Progenitor cell of endocrine pancreas (in vitro differentiated cells): ENCODE results near the gene HEXD. TPM values are rescaled to one million over a fixed set of nuclear protein-coding genes. Genes with fewer than 3 reads are reported as not detected.

Experiments used
- DNase-seq: peaks from one replicate; pipeline ENCODE4 v3.0.0; 2021; ENCODE audit warnings: low spot score; ENCODE audit not compliant: unreplicated experiment
- H3K27ac Mint-ChIP-seq: 2 replicates; pipeline ENCODE4 v1.8.0; 2021; ENCODE audit warnings: mild to moderate bottlenecking, moderate library complexity, mixed read lengths
- H3K27me3 Mint-ChIP-seq: 2 replicates; pipeline ENCODE4 v1.8.0; 2021; ENCODE audit warnings: mixed read lengths
- H3K36me3 Mint-ChIP-seq: 2 replicates; pipeline ENCODE4 v1.8.0; 2022; ENCODE audit warnings: mixed read lengths; ENCODE audit not compliant: insufficient read depth
- H3K4me1 Mint-ChIP-seq: 2 replicates; pipeline ENCODE4 v1.8.0; 2021; ENCODE audit warnings: low read depth, mixed read lengths
- H3K4me3 Mint-ChIP-seq: 2 replicates; pipeline ENCODE4 v1.8.0; 2021; ENCODE audit warnings: low read depth, mild to moderate bottlenecking, moderate library complexity, mixed read lengths
- H3K9me3 Mint-ChIP-seq: 2 replicates; pipeline ENCODE4 v1.8.0; 2021; ENCODE audit warnings: low read depth, mixed read lengths
- CTCF ChIP-seq: fragments of 200-600 bp; sonication (generic); IDR thresholded peaks from one replicate; pipeline ENCODE4 v1.5.0; 2021; ENCODE audit warnings: antibody characterized with exemption, mild to moderate bottlenecking; ENCODE audit not compliant: unreplicated experiment
- total RNA-seq: library from RNA; stranded (reverse); gene quantifications from 2 replicates; pipeline ENCODE4 v1.2.1, GENCODE V29; 2021

Gene HEXD
- total RNA-seq, 1 donor from 2014 or later: 86.4 TPM

- peaks cover 8% of the 10 kb centered on the region for H3K27me3 Mint-ChIP-seq
- H3K4me3 Mint-ChIP-seq: no peak overlapping the region
- H3K36me3 Mint-ChIP-seq: no peaks in the 10 kb centered on the region
- no peaks in the 10 kb centered on the region for H3K4me1 Mint-ChIP-seq
- H3K27ac Mint-ChIP-seq: no peak overlapping the region
- DNase-seq: no peak
- H3K9me3 Mint-ChIP-seq: no peaks in the 10 kb centered on the region
- TF ChIP-seq CTCF: no peak
Observed at GRCh38 chr17:82386255-82386831, 31.8 kb upstream of the HEXD start.

- H3K27ac Mint-ChIP-seq: no peak overlapping the region
- no peaks in the 10 kb centered on the region for H3K9me3 Mint-ChIP-seq
- H3K4me3 Mint-ChIP-seq: no peak overlapping the region
- H3K27me3 Mint-ChIP-seq: peaks cover 4% of the 10 kb centered on the region
- no peak for DNase-seq
- H3K4me1 Mint-ChIP-seq: no peaks in the 10 kb centered on the region
- no peaks in the 10 kb centered on the region for H3K36me3 Mint-ChIP-seq
- TF ChIP-seq CTCF: no peak
Observed at GRCh38 chr17:82386881-82387704, 31.1 kb upstream of the HEXD start.

GRCh38 chr17:82387705-82388106 is 30.4 kb upstream of the HEXD start:
- no peak for DNase-seq
- TF ChIP-seq CTCF: no peak
- no peak overlapping the region for H3K27ac Mint-ChIP-seq

GRCh38 chr17:82388223-82388921 is 29.8 kb upstream of the HEXD start:
- no peaks in the 10 kb centered on the region for H3K9me3 Mint-ChIP-seq
- H3K36me3 Mint-ChIP-seq: no peaks in the 10 kb centered on the region
- H3K27me3 Mint-ChIP-seq: peaks cover 4% of the 10 kb centered on the region
- H3K27ac Mint-ChIP-seq: no peak overlapping the region
- no peaks in the 10 kb centered on the region for H3K4me1 Mint-ChIP-seq
- TF ChIP-seq CTCF: no peak
- no peak for DNase-seq
- no peak overlapping the region for H3K4me3 Mint-ChIP-seq

More at GRCh38 chr17:82387705-82388106, 30.4 kb upstream of the HEXD start:
- H3K4me1 Mint-ChIP-seq: no peaks in the 10 kb centered on the region
- no peaks in the 10 kb centered on the region for H3K36me3 Mint-ChIP-seq
- peaks cover 4% of the 10 kb centered on the region for H3K27me3 Mint-ChIP-seq
- no peak overlapping the region for H3K4me3 Mint-ChIP-seq
- H3K9me3 Mint-ChIP-seq: no peaks in the 10 kb centered on the region

- no peaks in the 10 kb centered on the region for H3K36me3 Mint-ChIP-seq
- H3K27ac Mint-ChIP-seq: no peak overlapping the region
- no peak for DNase-seq
- H3K4me3 Mint-ChIP-seq: no peak overlapping the region
- H3K27me3 Mint-ChIP-seq: peaks cover 4% of the 10 kb centered on the region
- H3K4me1 Mint-ChIP-seq: no peaks in the 10 kb centered on the region
- H3K9me3 Mint-ChIP-seq: no peaks in the 10 kb centered on the region
- TF ChIP-seq CTCF: no peak
Observed at GRCh38 chr17:82388922-82389283, 29.2 kb upstream of the HEXD start.
